NCI-H345 (cell line): ENCODE results near the gene FGD4.

Experiments used
- DNase-seq: peaks from one replicate; lab custom pipeline; 2025; lab: John Stamatoyannopoulos, UW

Gene FGD4

GRCh38 chr12:32679920-32680237, 280.5 kb downstream of the FGD4 start:
- DNase-seq, result no peak

GRCh38 chr12:32680787-32681186, 281.4 kb downstream of the FGD4 start:
- no peak for DNase-seq

DNA sequence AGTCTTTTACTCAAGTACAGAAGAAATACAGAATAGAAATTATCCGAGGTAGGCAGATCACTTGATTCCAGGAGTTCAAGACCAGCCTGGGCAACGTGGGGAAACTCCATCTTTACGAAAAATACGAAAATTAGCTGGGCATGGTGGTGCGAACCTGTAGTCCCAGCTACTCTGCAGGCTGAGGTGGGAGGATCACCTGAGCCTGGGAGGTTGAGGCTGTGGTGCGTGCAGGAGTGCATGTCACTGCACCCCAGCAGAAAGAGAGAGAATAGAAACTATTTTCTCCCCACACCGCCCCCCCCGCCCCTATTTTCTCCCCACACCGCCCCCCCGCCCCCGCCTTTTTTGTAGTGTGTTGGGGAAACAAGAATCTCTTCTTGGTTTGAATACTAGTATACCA, 281.9 kb downstream of the FGD4 start:
- DNase-seq, result no peak

DNA sequence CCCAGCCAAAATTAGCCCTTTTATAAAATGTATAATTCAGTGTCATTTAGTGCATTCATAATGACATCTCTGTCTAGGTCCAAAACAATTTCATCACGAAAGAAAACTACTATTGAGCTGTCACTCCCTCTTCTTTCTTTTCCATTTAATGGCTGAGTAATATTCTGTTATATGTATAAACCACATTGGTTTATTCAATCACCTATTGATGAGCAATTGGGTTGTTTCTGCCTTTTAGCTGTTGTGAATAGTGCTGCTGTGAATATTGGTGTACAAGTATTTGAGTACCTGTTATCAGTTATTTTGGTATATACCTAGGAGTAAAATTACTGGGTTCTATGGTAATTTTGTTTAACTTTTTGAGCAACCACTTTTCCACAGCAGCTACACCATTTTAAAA, 287.0 kb downstream of the FGD4 start:
- DNase-seq, result no peak

DNA sequence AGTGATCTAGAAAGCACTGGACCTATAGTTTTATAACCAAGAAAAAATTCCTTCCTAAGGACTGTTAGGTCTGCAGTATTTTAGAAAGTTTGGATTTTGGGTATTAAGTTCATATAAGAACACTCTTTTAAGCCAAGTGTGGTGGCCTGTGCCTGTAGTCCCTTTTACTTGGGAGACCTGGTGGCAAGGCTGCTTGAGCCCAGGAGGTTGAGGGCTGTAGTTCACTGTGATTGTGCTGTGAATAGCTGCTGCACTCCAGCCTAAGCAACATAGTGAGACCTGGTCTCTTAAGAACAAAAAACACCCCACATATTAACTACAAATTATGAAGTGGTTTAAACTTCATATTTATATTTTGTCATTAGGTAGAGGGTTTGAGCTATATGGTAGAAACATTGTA, 289.4 kb downstream of the FGD4 start:
- DNase-seq, result no peak

GRCh38 chr12:32690927-32691326, 291.6 kb downstream of the FGD4 start:
- DNase-seq, result no peak

DNA sequence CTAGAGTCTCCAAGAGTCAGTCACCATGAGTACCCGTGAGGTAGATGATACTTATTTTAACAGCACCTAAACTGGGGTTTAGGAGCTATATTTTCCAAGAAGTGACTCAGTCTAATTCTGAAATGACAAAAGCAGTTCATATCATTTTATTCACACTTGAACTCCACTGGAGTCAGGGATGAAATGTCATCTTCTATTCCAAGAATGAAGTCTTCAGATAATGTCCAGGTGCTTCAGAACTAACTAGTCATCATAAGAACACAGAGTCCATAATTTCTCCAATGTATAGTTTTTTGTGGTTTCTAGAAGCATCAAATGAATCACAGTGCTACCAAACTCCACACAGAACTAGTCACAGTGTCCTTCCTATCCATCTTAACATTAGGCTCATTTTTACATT, 293.0 kb downstream of the FGD4 start:
- DNase-seq, result no peak

DNA sequence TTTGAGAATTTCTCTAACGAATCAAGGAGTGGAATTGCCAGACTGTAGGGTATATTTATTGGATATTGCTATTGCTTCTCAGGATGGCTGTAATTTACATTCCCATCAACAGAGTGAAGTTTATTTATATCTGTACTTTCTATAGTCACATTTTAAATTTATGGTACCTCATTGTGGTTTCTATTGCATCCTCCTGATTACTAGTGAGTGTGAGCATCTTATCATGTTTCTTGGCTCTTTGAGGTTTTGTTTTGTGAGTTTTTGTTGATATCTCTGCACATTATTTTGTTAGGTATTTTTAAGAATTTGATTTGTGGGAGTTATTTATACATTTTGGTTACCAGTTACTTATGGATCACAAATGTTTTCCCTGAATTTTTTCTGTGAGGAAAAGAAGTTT, 293.7 kb downstream of the FGD4 start:
- DNase-seq, result no peak
